Measurements from ENCODE around the gene SLC28A2. TPM values are rescaled to one million over a fixed set of nuclear protein-coding genes. Genes with fewer than 3 reads are reported as not detected.
"Not testable (repeated sequence)": the region's sequence is repeated elsewhere in the genome, so short reads cannot be mapped to it uniquely, and the experiment has no call there.

Gene SLC28A2
- total RNA-seq, 1 donor from 2014 or later: not detected

DNA sequence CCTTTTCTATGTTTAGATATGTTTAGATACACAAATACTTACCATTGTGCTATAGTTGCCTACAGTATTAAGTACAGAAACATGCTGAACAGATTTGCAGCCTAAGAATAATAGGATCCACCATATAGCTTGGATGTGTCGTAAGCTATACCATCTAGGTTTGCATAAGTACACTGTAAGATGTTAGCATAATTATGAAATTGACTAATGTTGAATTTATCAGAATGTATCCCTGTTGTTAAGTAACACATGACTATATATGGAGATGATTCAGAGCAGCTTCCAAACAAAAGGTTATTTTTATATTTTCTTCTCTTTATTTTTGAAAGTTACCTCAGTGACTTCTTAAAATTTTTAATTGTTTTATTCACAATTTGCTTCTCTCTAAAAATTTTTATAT, 2.4 kb downstream of the SLC28A2 start:
- no peak for DNase-seq (ENCODE audit: low spot score in 2 of 2, unreplicated experiment in 2 of 2)
- Mint-ChIP-seq H3K27ac (no peak overlapping the region), H3K36me3 (peaks cover 1% of the 10 kb centered on the region), H3K4me3 (no peak overlapping the region), H3K27me3 (ENCODE audit: low read depth) (no peaks in the 10 kb centered on the region), H3K9me3 (peaks cover 7% of the 10 kb centered on the region), H3K4me1 (no peaks in the 10 kb centered on the region)
- TF ChIP-seq, protein P1, sequence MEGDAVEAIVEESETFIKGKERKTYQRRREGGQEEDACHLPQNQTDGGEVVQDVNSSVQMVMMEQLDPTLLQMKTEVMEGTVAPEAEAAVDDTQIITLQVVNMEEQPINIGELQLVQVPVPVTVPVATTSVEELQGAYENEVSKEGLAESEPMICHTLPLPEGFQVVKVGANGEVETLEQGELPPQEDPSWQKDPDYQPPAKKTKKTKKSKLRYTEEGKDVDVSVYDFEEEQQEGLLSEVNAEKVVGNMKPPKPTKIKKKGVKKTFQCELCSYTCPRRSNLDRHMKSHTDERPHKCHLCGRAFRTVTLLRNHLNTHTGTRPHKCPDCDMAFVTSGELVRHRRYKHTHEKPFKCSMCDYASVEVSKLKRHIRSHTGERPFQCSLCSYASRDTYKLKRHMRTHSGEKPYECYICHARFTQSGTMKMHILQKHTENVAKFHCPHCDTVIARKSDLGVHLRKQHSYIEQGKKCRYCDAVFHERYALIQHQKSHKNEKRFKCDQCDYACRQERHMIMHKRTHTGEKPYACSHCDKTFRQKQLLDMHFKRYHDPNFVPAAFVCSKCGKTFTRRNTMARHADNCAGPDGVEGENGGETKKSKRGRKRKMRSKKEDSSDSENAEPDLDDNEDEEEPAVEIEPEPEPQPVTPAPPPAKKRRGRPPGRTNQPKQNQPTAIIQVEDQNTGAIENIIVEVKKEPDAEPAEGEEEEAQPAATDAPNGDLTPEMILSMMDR (IDR thresholded peaks at IDR 0.05; ENCODE audit: unreplicated experiment): no peak

DNA sequence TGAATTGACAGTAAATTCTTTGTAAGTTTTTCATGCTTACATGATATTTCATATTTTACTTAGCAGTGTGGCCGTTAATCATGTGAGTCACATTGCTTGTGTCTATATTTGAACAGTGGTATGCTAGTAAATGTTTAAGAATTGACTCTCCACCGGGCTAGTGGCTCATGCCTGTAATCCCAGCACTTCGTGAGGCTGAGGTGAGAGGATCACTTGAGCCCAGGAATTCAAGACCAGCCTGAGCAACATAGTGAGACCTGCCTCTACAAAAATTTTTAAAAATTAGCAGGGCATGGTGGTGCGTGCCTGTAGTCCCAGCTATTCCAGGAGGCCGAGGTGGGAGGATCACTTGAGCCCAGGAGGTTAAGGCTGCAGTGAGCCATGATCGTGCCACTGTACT, 2.8 kb downstream of the SLC28A2 start:
- H3K4me3 Mint-ChIP-seq; H3K27me3 Mint-ChIP-seq (ENCODE audit: low read depth); DNase-seq (ENCODE audit: low spot score in 2 of 2, unreplicated experiment in 2 of 2); H3K9me3 Mint-ChIP-seq; H3K36me3 Mint-ChIP-seq; H3K27ac Mint-ChIP-seq; H3K4me1 Mint-ChIP-seq: not testable (repeated sequence)

DNA sequence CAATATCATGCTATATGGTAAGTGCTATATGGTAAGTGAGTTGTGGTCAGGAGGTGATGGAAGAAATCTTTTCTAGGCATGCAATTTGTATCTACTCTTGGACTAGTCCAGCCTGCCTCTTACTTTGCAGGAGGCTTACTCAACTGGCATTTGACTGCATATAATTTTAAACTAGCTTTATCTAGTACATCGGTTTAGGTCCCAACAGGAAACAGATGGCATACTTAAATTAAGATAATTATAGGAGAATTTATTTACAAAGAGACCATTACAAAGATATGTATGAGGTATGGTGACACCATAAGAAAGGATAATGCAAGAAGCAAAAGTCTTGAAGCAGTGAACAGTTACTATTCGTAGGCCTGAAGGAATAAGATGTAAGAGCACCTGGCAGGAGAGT, 7.8 kb downstream of the SLC28A2 start:
- Mint-ChIP-seq H3K4me1 (peaks cover 6% of the 10 kb centered on the region), H3K36me3 (no peaks in the 10 kb centered on the region), H3K9me3 (peaks cover 15% of the 10 kb centered on the region), H3K27me3 (ENCODE audit: low read depth) (peaks cover 6% of the 10 kb centered on the region), H3K4me3 (no peak overlapping the region), H3K27ac (no peak overlapping the region)
- TF ChIP-seq, protein P1 (IDR thresholded peaks at IDR 0.05; ENCODE audit: unreplicated experiment): no peak
- no peak for DNase-seq (ENCODE audit: low spot score in 2 of 2, unreplicated experiment in 2 of 2)

DNA sequence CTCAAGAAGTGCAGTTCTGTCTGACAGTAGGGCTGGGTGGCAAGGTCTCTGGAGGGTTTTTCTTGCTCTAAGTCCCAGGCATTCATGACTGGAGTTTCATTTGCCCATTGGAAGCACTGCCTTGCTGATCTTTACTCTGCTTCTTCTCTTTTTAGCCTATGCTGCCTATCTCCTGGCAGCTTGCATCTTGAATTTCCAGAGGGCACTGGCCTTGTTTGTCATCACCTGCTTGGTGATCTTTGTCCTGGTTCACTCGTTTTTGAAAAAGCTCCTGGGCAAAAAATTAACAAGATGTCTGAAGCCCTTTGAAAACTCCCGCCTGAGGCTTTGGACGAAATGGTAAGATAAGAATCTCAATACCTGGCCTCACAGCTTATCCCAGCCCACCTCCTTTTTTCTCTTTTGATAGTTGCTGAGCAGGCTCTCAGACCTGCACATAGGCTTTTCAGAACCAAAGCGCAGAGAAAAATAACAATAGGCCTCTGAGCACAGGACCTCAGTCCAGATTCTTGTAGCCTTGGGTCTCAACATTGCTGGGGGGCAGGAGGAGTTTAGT, 10.9 kb downstream of the SLC28A2 start:
- DNase-seq (ENCODE audit: low spot score in 2 of 2, unreplicated experiment in 2 of 2): no peak
- H3K9me3 Mint-ChIP-seq: peaks cover 18% of the 10 kb centered on the region
- TF ChIP-seq, protein P1 (IDR thresholded peaks at IDR 0.05; ENCODE audit: unreplicated experiment): no peak
- peaks cover 6% of the 10 kb centered on the region for H3K4me1 Mint-ChIP-seq
- H3K4me3 Mint-ChIP-seq: no peak overlapping the region
- peaks cover 6% of the 10 kb centered on the region for H3K27me3 Mint-ChIP-seq (ENCODE audit: low read depth)
- no peaks in the 10 kb centered on the region for H3K36me3 Mint-ChIP-seq
- H3K27ac Mint-ChIP-seq: no peak overlapping the region

DNA sequence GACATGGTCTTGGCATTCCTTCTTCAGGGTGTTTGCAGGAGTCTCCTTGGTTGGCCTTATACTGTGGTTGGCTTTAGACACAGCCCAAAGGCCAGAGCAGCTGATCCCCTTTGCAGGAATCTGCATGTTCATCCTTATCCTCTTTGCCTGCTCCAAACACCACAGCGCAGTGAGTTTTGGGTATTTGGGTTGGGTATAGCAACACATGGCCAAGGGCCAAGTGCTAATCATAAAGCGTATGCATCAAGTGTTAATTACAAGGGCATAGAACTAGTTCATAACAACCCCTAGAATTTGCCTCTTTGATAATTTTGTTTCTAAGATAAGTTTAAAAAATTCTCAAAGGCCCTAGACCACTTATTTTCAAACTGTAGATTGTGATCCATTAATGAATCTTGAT, 11.8 kb downstream of the SLC28A2 start:
- Mint-ChIP-seq H3K4me3 (no peak overlapping the region), H3K4me1 (peaks cover 6% of the 10 kb centered on the region), H3K27me3 (ENCODE audit: low read depth) (peaks cover 6% of the 10 kb centered on the region), H3K36me3 (no peaks in the 10 kb centered on the region), H3K27ac (no peak overlapping the region), H3K9me3 (peaks cover 14% of the 10 kb centered on the region)
- no peak for DNase-seq (ENCODE audit: low spot score in 2 of 2, unreplicated experiment in 2 of 2)
- TF ChIP-seq, protein P1 (IDR thresholded peaks at IDR 0.05; ENCODE audit: unreplicated experiment): no peak

DNA sequence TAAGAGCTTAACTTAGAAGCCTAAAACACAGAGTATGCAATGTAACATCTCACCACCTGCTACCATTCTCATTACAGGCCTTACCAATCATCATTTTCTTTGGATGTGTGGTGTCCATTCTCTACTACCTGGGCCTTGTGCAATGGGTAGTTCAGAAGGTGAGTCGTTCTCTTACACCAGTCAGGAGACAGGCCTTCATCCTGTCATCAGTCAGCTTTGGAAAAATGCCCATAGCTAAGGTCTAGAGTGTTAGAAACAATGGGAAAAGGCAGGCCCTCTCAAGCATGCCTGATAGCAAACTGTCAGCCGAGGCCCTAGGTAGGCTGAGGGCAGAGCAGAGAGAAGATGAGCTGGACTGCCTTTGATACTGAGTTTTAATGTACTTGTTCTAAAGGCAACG, 13.5 kb downstream of the SLC28A2 start:
- Mint-ChIP-seq H3K9me3 (peaks cover 14% of the 10 kb centered on the region), H3K4me3 (no peak overlapping the region), H3K27ac (no peak overlapping the region), H3K27me3 (ENCODE audit: low read depth) (peaks cover 2% of the 10 kb centered on the region), H3K36me3 (no peaks in the 10 kb centered on the region), H3K4me1 (peaks cover 6% of the 10 kb centered on the region)
- no peak for DNase-seq (ENCODE audit: low spot score in 2 of 2, unreplicated experiment in 2 of 2)
- TF ChIP-seq, protein P1 (IDR thresholded peaks at IDR 0.05; ENCODE audit: unreplicated experiment): no peak
